ENCODE data around the gene GPR34.

DNA sequence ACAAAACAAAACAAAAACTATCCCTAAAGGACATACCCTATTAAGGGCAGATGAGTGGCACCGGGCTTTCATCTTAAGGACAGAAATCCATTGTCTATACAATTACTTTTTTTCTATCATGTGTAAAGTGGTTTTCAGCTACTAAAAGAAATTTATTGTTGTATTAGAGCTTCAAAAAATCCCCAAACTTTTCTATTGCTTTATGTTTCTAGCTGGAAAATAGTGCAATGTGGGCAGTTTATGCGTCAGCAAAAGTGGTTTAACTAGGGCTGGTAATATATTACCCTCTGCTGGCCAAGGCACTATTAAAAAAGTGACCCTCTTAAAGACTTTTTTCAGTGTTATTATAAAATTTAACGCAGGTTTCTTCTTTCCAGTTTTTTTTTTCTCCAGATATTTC is 19.7 kb downstream of the GPR34 start:
- TF ChIP-seq ESRRA (IDR thresholded peaks at IDR 0.05; ENCODE audit: borderline replicate concordance, low read length) (no peak), SMC3 (IDR thresholded peaks at IDR 0.05) (no peak), HDAC2 (IDR thresholded peaks at IDR 0.05) (no peak), EP300 (IDR thresholded peaks at IDR 0.05) (no peak), CBX2 (IDR thresholded peaks at IDR 0.05; ENCODE audit: borderline replicate concordance, low read depth) (no peak), CHD2 (IDR thresholded peaks at IDR 0.05; ENCODE audit: low read length, partially characterized antibody) (no peak), POLR2A (IDR thresholded peaks at IDR 0.05; ENCODE audit: low read length) (no peak)
- TF ChIP-seq, protein P1, sequence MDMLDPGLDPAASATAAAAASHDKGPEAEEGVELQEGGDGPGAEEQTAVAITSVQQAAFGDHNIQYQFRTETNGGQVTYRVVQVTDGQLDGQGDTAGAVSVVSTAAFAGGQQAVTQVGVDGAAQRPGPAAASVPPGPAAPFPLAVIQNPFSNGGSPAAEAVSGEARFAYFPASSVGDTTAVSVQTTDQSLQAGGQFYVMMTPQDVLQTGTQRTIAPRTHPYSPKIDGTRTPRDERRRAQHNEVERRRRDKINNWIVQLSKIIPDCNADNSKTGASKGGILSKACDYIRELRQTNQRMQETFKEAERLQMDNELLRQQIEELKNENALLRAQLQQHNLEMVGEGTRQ (IDR thresholded peaks at IDR 0.05): no peak
- TF ChIP-seq, protein P2, sequence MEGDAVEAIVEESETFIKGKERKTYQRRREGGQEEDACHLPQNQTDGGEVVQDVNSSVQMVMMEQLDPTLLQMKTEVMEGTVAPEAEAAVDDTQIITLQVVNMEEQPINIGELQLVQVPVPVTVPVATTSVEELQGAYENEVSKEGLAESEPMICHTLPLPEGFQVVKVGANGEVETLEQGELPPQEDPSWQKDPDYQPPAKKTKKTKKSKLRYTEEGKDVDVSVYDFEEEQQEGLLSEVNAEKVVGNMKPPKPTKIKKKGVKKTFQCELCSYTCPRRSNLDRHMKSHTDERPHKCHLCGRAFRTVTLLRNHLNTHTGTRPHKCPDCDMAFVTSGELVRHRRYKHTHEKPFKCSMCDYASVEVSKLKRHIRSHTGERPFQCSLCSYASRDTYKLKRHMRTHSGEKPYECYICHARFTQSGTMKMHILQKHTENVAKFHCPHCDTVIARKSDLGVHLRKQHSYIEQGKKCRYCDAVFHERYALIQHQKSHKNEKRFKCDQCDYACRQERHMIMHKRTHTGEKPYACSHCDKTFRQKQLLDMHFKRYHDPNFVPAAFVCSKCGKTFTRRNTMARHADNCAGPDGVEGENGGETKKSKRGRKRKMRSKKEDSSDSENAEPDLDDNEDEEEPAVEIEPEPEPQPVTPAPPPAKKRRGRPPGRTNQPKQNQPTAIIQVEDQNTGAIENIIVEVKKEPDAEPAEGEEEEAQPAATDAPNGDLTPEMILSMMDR (IDR thresholded peaks at IDR 0.05): no peak
- TF ChIP-seq, protein P3, sequence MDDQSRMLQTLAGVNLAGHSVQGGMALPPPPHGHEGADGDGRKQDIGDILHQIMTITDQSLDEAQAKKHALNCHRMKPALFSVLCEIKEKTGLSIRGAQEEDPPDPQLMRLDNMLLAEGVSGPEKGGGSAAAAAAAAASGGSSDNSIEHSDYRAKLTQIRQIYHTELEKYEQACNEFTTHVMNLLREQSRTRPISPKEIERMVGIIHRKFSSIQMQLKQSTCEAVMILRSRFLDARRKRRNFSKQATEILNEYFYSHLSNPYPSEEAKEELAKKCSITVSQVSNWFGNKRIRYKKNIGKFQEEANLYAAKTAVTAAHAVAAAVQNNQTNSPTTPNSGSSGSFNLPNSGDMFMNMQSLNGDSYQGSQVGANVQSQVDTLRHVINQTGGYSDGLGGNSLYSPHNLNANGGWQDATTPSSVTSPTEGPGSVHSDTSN (IDR thresholded peaks at IDR 0.05): no peak
- TF ChIP-seq, protein P4, sequence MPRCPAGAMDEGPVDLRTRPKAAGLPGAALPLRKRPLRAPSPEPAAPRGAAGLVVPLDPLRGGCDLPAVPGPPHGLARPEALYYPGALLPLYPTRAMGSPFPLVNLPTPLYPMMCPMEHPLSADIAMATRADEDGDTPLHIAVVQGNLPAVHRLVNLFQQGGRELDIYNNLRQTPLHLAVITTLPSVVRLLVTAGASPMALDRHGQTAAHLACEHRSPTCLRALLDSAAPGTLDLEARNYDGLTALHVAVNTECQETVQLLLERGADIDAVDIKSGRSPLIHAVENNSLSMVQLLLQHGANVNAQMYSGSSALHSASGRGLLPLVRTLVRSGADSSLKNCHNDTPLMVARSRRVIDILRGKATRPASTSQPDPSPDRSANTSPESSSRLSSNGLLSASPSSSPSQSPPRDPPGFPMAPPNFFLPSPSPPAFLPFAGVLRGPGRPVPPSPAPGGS (IDR thresholded peaks at IDR 0.05): no peak

All from A549 (cell line).